ENCODE data around the gene LSM3.

LSM3 gene

DNA sequence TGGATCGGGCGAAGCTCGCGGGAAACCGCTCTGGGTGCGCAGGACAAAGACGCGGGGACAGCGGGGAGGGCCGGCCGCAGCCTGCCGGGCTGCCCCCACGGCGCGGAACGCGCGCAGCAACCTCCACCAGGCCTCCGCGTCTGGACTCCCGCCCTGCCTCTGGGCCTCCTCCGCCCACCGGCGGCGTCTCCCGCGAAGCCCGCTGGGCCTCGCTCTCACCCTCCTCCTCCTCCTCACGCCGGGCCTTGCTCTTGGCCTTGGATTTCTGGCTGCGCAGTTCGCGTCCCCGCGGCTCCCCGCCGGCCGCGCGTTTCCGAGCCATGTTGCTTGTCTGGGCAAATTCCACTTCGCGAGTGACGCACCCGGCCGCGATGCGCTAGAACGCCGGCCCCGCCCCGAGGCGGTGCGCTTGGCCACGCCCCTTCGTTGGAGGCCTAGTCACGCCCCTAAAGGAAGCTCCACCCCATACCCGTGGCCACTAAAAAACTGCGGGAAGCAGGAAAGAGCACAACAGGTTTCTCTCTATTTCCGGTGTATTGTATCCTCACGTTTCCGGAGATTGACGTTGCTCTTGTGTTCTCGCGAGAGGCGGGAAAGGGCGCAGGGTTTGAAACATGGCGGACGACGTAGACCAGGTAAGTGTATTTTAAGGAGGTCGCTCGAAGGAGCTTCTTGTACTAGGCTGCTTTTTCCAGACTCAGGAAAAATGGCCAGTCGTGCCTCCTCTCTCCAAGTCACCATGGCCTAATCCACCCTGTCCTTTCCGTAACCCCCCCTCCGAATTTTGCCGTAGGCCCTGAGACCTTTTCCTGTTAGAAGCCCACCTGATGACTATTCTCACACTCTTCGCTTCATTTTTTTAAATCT, at the start of gene LSM3, which contains the start of gene XPC:
LSM3 (plus strand) TSS at position 571 of the 867 bp plus-strand sequence; CDS start at position 615, 44 bp downstream.
XPC (minus strand) TSS at position 355 of the 867 bp plus-strand sequence; CDS start at position 322, 33 bp downstream.
- peak; percentile 97 for DNase-seq

- DNase-seq, result no peak
These were observed 49.3 kb upstream of the LSM3 start for GRCh38 chr3:14129296-14129695.

- DNase-seq, result no peak
These were observed 48.4 kb upstream of the LSM3 start for GRCh38 chr3:14130230-14130629.

DNA sequence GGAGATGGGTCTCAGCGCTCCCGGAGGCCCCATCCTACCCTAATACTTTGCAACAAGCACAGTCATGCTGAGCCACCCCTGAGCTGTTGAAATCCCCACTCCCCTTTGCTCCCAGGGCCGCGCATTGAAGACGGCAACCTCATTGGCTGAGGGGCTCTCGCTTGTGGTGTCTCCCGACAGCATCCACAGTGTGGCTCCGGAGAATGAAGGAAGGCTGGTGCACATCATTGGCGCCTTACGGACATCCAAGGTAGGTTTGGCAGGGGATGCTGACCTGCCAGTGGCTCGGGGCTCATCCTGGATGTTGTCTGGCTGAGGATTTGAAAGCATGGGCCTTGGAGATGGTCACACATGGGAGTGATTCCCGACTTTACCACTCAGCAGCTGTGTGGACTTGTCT, 47.9 kb upstream of the LSM3 start:
- no peak for DNase-seq

DNA sequence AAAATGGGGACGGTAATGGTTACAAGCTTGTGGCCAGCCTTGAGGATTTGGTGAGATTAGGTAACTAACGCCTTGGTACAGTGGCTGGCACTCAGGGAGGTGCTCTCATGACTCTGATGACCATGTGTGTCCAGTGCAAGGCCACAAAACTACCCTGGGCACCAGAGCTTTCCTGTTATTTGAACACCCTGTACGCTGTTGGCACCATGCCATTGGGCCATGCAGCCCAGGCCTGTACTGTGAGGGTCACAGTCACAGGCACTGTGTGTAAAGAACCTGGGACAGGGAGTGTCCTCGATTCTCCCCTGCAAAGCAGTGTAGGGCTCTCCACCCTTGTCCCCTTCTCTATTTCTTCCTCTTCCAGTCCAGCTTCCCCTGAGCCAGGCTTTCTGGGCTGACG, 47.5 kb upstream of the LSM3 start:
- DNase-seq, result no peak

GRCh38 chr3:14132120-14132519, 46.5 kb upstream of the LSM3 start:
- no peak for DNase-seq

DNA sequence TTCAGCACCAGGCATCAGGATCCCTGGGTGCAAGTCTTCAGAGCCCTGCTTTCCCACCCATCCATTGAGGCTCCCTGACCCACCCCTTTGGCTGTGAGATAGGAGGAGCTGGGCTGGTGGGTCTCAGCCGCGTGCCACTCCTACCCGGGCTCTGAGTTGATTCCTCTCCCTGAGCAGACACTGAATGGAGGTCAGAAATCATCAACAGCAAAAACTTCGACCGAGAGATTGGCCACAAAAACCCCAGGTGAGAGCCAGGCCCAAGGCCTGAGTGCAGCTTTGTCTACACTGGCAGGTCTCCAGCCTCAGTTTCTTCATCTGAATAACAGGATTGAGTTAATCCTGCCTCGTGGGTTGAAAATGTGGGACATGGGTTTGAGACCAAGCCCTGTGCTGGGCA, 45.9 kb upstream of the LSM3 start:
- DNase-seq, result no peak

DNA sequence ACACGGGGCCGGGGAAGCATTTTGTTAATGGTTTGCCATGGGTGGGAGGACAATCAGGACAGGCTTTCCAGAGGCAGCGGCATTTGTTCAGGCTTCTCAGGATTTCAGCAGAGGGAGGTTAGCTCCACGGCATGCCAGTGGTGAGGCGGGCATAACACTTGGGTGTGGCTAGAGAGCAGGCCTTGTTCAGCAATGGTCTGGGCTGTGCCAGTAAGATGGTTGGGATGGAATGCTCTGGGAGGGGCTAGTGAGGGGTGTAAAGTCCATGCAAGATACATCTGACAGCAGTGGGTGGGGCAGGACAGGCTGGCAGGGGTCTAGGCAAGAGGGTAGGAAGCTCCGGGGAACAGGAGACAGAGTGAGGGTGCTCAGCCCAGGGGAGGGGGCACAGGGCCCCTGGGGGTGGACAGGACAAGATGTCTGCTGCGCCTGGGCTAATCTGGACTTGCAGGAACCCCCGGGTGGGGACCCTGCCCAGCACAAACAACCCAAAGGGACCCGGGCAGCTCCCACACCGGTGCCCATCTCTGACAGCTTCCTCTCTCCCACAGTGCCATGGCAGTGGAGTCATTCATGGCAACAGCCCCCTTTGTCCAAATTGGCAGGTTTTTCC, 45.3 kb upstream of the LSM3 start:
- DNase-seq, result no peak

GRCh38 chr3:14133876-14134275, 44.7 kb upstream of the LSM3 start:
- DNase-seq, result no peak

DNA sequence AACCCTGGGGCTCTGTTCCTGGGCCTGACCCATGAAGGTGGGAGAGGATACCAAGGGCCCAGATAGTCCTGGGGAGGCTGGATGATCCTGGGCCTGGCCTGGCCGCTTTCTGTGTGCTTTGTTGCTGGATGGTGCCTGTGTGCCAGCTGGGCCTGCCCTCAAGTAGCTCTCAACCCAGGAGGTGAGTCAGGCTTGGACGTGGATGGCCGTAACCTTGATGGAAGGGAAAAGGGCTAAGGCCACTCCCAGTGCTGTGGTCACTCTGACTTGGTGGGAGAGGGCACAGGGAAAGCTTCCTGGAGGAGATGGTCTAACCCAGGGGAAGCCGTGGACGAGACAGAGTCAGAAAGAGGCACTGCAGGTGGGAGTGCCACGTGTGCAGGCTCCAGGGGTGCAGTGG, 44.3 kb upstream of the LSM3 start:
- DNase-seq, result no peak

DNA sequence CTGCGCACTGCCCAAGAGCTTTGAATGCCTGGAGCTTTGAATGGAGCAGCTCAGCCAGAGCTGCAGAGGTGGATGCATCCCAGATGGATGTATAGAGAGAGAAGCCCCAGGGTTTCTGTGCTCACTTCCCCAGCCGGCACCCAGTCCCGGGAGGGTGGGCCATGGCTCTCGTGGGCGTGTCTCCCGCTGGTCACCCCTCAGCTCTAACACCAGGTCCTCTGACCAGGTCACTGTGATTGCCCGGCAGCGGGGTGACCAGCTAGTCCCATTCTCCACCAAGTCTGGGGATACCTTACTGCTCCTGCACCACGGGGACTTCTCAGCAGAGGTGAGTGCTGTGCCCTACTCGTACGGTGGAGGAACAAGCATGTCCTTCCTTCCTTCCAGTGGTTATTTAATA, 43.0 kb upstream of the LSM3 start:
- DNase-seq, result no peak

DNA sequence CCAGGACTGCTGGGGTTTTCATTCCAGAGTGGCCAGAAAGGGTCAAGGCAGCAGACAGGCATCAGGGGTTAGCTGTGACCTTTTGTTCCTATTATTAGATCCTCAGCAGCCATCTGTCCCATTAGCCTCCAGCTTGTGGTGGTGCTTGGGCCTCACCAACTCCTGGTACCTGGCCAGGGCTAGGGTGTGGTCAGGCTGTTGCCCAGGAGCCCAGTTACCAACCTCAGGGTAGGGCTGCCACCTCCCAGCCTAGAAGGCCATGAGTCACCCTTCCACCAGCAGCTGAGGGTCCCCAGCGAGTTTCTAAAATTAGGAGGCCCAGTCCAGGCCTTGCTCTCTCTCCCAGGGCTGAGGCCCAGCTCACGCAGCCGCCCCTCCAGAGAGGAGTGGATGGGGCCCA, 41.6 kb upstream of the LSM3 start:
- DNase-seq, result no peak

- no peak for DNase-seq
These were observed 41.2 kb upstream of the LSM3 start for GRCh38 chr3:14137445-14137844.

GRCh38 chr3:14138109-14138877, 40.3 kb upstream of the LSM3 start:
- DNase-seq, result no peak

GRCh38 chr3:14138878-14139655, 39.5 kb upstream of the LSM3 start:
- no peak for DNase-seq

DNA sequence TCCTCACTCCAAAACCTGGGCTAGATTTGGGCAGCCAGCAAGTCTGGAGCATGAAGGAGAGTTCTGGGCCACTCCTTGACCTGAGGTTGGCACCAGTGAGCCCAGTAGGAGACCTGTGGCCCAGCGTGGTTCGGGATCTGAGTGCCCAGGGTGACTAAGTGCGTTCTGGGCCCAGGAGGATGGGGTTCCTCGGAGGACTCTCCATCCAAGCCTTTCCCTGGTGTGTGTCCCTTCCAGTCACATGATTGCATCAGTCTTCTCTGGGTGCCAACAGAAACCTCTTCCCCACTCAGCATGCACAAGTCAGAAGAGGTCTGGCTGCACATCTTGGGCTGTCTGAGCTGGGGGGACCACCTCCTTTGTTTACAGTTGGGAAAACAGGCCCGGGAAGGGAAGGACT, 38.8 kb upstream of the LSM3 start:
- no peak for DNase-seq

DNA sequence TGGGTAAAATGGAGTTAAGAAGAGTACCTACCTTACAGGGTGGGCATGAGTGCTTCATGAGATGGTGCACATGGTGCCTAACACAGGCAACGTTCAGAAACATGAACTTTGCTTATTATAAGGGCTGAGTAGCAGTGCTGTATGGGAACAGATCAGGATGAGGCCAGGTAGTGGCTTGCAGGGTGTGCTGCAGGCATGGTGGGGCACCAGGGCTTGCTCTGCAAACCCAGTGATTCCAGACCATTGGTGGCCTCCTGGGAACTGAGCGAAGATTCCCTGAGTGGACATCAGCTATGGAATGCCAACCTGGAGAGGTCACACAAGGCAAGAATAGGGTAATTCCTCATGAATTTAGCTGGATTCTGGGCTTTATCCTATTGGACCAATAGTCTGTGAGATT, 37.9 kb upstream of the LSM3 start:
- no peak for DNase-seq

- DNase-seq, result no peak
These were observed 37.5 kb upstream of the LSM3 start for GRCh38 chr3:14141144-14141543.

DNA sequence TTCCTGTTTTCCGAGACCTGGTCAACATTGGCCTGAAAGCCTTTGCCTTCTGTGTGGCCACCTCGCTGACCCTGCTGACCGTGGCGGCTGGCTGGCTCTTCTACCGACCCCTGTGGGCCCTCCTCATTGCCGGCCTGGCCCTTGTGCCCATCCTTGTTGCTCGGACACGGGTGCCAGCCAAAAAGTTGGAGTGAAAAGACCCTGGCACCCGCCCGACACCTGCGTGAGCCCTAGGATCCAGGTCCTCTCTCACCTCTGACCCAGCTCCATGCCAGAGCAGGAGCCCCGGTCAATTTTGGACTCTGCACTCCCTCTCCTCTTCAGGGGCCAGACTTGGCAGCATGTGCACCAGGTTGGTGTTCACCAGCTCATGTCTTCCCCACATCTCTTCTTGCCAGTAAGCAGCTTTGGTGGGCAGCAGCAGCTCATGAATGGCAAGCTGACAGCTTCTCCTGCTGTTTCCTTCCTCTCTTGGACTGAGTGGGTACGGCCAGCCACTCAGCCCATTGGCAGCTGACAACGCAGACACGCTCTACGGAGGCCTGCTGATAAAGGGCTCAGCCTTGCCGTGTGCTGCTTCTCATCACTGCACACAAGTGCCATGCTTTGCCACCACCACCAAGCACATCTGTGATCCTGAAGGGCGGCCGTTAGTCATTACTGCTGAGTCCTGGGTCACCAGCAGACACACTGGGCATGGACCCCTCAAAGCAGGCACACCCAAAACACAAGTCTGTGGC, 36.8 kb upstream of the LSM3 start:
- no peak for DNase-seq

DNA sequence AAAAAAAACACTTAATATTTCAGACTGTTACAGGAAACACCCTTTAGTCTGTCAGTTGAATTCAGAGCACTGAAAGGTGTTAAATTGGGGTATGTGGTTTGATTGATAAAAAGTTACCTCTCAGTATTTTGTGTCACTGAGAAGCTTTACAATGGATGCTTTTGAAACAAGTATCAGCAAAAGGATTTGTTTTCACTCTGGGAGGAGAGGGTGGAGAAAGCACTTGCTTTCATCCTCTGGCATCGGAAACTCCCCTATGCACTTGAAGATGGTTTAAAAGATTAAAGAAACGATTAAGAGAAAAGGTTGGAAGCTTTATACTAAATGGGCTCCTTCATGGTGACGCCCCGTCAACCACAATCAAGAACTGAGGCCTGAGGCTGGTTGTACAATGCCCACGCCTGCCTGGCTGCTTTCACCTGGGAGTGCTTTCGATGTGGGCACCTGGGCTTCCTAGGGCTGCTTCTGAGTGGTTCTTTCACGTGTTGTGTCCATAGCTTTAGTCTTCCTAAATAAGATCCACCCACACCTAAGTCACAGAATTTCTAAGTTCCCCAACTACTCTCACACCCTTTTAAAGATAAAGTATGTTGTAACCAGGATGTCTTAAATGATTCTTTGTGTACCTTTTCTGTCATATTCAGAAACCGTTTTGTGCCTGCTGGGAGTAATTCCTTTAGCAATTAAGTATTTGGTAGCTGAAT, 35.9 kb upstream of the LSM3 start:
- peak; percentile 35 to 55 for DNase-seq

All from stimulated activated CD4-positive, alpha-beta T cell treated with anti-CD3 and anti-CD28 coated beads, Interleukin-2, amount 100 ng/mL, for 24 hours (primary cell).